Choroid plexus epithelial cell (primary cell): Measurements from ENCODE around the gene JPH3.
A peak's percentile ranks its signal among the peaks of the same experiment; 100 is the strongest.

Experiments
- DNase-seq: peaks from one replicate; pipeline ENCODE4 v3.0.0-alpha.2; 2010; ENCODE audit warnings: low read depth
- H3K4me3 ChIP-seq: 2 replicates; pipeline ENCODE4 v1.5.1; 2011; ENCODE audit warnings: low read depth, mild to moderate bottlenecking, control low read depth, low read length, moderate library complexity
- TF ChIP-seq, protein P1 (sequence below): conservative IDR thresholded peaks from 2 replicates; pipeline ENCODE4 v1.5.1; 2011; ENCODE audit warnings: low read depth, mild to moderate bottlenecking, control low read depth, inconsistent platforms, low read length, moderate library complexity

Gene JPH3

DNA sequence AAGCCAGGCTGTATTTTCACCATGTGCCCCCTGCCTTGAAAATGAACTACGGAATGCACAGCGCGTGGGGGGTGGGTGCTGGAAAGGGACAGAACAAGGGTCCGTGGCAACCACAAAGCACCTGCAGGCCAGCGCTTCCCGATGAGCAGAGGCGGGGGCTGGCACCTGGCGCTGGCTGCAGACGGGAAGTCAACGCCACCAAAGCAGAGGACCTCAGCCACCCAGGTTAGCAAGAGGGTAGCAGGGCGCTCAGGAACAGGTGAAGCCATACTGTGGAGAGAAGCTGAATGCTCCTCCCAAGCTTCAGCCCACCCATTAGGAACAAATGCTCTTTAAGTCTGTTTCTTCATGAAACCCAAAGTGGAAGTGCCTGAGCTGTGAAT is 98.8 kb downstream of the JPH3 start:
- TF ChIP-seq, protein P1, sequence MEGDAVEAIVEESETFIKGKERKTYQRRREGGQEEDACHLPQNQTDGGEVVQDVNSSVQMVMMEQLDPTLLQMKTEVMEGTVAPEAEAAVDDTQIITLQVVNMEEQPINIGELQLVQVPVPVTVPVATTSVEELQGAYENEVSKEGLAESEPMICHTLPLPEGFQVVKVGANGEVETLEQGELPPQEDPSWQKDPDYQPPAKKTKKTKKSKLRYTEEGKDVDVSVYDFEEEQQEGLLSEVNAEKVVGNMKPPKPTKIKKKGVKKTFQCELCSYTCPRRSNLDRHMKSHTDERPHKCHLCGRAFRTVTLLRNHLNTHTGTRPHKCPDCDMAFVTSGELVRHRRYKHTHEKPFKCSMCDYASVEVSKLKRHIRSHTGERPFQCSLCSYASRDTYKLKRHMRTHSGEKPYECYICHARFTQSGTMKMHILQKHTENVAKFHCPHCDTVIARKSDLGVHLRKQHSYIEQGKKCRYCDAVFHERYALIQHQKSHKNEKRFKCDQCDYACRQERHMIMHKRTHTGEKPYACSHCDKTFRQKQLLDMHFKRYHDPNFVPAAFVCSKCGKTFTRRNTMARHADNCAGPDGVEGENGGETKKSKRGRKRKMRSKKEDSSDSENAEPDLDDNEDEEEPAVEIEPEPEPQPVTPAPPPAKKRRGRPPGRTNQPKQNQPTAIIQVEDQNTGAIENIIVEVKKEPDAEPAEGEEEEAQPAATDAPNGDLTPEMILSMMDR, result no peak
- H3K4me3 ChIP-seq, result no peak overlapping the region
- no peak for DNase-seq

DNA sequence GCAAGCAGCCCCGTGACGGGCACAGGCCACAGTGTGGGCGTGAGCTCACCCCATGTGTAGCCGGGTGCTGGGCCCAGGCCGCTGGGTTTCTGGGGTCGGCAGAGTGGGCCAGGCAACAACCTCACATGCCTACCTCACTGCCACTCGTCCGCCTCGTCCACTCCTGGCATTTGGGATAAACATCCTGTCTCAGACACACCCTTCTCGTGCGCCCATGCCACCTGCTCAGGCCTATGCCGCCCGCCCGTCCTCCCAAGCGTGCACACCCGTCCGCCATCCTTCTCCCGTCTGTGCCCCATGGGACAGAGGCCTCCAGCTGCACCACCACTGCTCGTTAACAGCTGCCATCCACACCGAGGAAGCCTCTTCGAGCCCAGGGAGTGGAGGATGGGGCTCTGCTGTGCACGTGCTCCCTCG is 99.2 kb downstream of the JPH3 start:
- TF ChIP-seq, protein P1, result no peak
- no peak for DNase-seq
- H3K4me3 ChIP-seq, result no peak overlapping the region

DNA sequence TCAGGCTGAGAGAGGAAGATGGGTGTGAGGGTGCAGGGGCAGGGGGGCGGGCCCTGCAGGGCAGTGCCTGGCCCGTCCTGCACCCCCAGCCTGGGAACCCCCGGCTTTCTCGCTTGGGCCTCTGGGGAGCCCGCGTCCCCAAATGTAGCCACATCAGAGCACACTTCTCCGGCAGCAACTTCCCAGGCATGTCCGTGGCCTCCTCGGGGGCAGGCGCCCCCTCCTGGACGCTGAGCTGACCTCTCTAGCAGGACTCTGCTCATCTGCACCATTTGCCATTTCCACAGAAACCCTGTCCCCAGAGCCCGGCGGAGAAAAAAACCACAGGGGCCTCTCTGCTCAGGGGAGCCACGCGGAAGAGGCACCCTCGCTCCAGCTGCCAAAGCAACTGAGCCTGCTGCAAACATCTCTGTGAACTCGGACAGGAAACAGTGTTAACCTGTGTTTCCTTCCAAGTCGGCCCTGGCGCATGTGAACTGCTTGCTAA is 100.1 kb downstream of the JPH3 start:
- H3K4me3 ChIP-seq, result no peak overlapping the region
- peak; percentile 63 for DNase-seq
- TF ChIP-seq, protein P1, result peak; percentile 80

DNA sequence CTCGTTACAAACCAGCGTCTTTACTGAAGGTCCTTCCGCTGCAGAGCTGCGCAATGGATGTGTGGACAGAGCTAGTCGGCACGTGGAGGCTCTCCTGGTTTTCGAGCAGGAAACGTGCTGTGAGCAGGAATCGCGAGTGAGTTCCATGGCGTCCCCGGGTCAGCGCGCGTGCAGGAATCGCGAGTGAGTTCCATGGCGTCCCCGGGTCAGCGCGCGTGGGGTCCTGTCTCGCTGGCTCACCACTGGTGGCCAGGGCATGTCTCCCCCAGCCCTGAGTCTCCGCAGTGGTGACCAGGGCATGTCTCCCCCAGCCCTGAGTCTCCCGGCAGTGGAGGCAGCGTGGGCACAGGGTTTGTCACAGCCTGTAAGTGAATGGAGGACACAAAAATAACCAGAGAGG is 100.8 kb downstream of the JPH3 start:
- TF ChIP-seq, protein P1, result no peak
- no peak overlapping the region for H3K4me3 ChIP-seq
- DNase-seq, result no peak

- TF ChIP-seq, protein P1, result no peak
- no peak for DNase-seq
- H3K4me3 ChIP-seq, result no peak overlapping the region
These were observed 101.6 kb downstream of the JPH3 start for GRCh38 chr16:87703835-87704375.

GRCh38 chr16:87704754-87705353 is 102.5 kb downstream of the JPH3 start:
- no peak overlapping the region for H3K4me3 ChIP-seq
- TF ChIP-seq, protein P1, result no peak
- no peak for DNase-seq

- H3K4me3 ChIP-seq, result no peak overlapping the region
- TF ChIP-seq, protein P1, result no peak
- DNase-seq, result peak; percentile 1
These were observed 103.5 kb downstream of the JPH3 start for GRCh38 chr16:87705771-87706277.
